Measurements from ENCODE around the gene PLEKHD1. TPM values are rescaled to one million over a fixed set of nuclear protein-coding genes. Genes with fewer than 3 reads are reported as not detected.

Gene PLEKHD1
- total and polyA plus RNA-seq, 2 donors (not counting 1 experiment from before 2014, with no cell fraction given), result under 0.01 to 0.01 TPM

DNA sequence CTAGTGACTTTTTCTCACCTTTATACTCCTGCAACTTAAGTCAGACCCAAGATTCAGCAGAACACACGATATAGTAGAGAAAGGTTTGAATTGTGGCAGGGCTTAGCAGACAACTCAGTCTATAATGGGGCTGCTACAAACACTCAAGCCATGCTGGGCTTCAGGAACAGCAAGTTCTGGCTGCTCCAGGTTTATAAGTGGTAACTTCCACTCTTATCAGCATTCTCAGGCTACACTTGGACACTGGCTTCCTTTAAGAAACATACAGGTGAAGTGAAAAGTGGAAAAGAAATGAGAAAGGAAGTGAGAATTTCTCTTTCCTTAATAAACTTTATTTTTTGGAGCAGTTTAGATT lies 21.7 kb downstream of the PLEKHD1 start:
- no peak for DNase-seq (ENCODE audit: low read depth in 2 of 2)
- TF ChIP-seq, protein P1, sequence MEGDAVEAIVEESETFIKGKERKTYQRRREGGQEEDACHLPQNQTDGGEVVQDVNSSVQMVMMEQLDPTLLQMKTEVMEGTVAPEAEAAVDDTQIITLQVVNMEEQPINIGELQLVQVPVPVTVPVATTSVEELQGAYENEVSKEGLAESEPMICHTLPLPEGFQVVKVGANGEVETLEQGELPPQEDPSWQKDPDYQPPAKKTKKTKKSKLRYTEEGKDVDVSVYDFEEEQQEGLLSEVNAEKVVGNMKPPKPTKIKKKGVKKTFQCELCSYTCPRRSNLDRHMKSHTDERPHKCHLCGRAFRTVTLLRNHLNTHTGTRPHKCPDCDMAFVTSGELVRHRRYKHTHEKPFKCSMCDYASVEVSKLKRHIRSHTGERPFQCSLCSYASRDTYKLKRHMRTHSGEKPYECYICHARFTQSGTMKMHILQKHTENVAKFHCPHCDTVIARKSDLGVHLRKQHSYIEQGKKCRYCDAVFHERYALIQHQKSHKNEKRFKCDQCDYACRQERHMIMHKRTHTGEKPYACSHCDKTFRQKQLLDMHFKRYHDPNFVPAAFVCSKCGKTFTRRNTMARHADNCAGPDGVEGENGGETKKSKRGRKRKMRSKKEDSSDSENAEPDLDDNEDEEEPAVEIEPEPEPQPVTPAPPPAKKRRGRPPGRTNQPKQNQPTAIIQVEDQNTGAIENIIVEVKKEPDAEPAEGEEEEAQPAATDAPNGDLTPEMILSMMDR (conservative IDR thresholded peaks at IDR 0.05 in 1 of 2, IDR thresholded peaks at IDR 0.05 in 1 of 2; ENCODE audit: low read depth in 1 of 2, low read length in 2 of 2), result no peak
- TF ChIP-seq EZH2 (IDR thresholded peaks at IDR 0.05; ENCODE audit: low read length, missing control alignments), result no peak
- H3K9me3 ChIP-seq (ENCODE audit: control insufficient read depth, insufficient read depth, low read depth, low read length), result no peaks in the 10 kb centered on the region

DNA sequence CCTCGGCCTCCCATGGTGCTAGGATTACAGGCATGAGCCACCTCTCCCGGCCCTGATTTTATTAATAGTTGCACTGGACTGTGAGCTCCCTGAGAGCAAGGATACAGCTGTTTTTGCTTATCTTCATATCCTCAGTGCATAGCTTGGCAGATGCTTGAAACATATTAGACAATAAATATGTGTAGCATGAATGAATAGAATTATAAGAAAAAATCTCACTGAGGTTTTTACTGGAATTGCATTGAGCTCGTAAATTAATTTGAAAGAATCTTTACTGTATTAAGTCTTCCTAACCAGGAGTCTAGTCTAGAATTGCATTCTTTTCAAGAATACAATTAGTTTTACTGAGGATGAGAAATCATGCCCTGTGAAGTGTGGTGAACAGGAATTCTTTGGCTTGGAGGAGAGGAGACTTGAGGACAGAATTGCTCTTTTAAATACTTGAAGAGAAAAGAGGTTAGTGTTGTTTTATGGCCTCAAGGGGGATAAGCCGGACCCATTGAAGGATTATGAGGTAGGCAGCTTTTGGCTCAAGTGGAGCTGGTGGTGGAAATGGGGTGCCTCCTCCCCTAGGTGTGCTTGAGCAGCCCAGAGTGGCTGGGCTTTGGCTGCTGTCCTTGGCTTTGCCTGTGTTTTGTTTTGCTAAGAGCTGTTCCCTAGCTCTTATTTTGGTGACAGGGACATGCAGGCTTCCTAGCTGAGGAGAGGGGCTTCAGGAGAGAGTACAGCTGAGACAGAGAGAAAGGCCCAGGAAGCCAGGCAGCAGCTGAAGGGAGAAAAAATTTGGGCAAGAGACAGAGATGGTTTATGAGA lies 34.0 kb downstream of the PLEKHD1 start:
- H3K9me3 ChIP-seq (ENCODE audit: control insufficient read depth, insufficient read depth, low read depth, low read length), result no peaks in the 10 kb centered on the region
- no peaks in the 10 kb centered on the region for H4K20me1 ChIP-seq (ENCODE audit: control insufficient read depth, extremely low read depth, insufficient read depth, low read length)
- H3K4me2 ChIP-seq (ENCODE audit: extremely low read depth, insufficient read depth, low read length), result no peak overlapping the region
- H3K4me3 ChIP-seq (replicated peaks in 1 of 4; ENCODE audit: control extremely low read depth in 1 of 4, insufficient read depth in 1 of 4, low read depth in 3 of 4, low read length in 4 of 4), result no peak overlapping the region
- H3K4me1 ChIP-seq (ENCODE audit: control insufficient read depth, extremely low read depth, insufficient read depth, low read length), result no peaks in the 10 kb centered on the region
- peaks cover 14% of the 10 kb centered on the region for H3K27me3 ChIP-seq (ENCODE audit: control insufficient read depth, insufficient read depth, low read length)
- no peaks in the 10 kb centered on the region for H3K79me2 ChIP-seq (ENCODE audit: control insufficient read depth, insufficient read depth, low read length)
- H3K9ac ChIP-seq (ENCODE audit: insufficient read depth, low read length), result no peak overlapping the region
- H3K27ac ChIP-seq (ENCODE audit: insufficient read depth, low read length), result no peak overlapping the region
- no peak overlapping the region for H2AFZ ChIP-seq (ENCODE audit: low read length)
- peak in 1 of 2 donors; percentile 22 for DNase-seq (ENCODE audit: low read depth in 2 of 2)
- H3K36me3 ChIP-seq (ENCODE audit: control insufficient read depth, insufficient read depth, low read length), result no peaks in the 10 kb centered on the region
- TF ChIP-seq, protein P1 (conservative IDR thresholded peaks at IDR 0.05 in 1 of 2, IDR thresholded peaks at IDR 0.05 in 1 of 2; ENCODE audit: low read depth in 1 of 2, low read length in 2 of 2), result no peak
- TF ChIP-seq EZH2 (IDR thresholded peaks at IDR 0.05; ENCODE audit: low read length, missing control alignments), result no peak

More for the DNA sequence above, 21.7 kb downstream of the PLEKHD1 start:
- H4K20me1 ChIP-seq (ENCODE audit: control insufficient read depth, extremely low read depth, insufficient read depth, low read length), result no peaks in the 10 kb centered on the region
- H3K4me1 ChIP-seq (ENCODE audit: control insufficient read depth, extremely low read depth, insufficient read depth, low read length), result no peaks in the 10 kb centered on the region
- H3K79me2 ChIP-seq (ENCODE audit: control insufficient read depth, insufficient read depth, low read length), result no peaks in the 10 kb centered on the region
- no peaks in the 10 kb centered on the region for H3K36me3 ChIP-seq (ENCODE audit: control insufficient read depth, insufficient read depth, low read length)
- H3K27me3 ChIP-seq (ENCODE audit: control insufficient read depth, insufficient read depth, low read length), result peaks cover 17% of the 10 kb centered on the region
- H3K27ac ChIP-seq (ENCODE audit: insufficient read depth, low read length), result no peak overlapping the region
- no peak overlapping the region for H2AFZ ChIP-seq (ENCODE audit: low read length)
- H3K9ac ChIP-seq (ENCODE audit: insufficient read depth, low read length), result no peak overlapping the region
- H3K4me2 ChIP-seq (ENCODE audit: extremely low read depth, insufficient read depth, low read length), result no peak overlapping the region
- H3K4me3 ChIP-seq (replicated peaks in 1 of 4; ENCODE audit: control extremely low read depth in 1 of 4, insufficient read depth in 1 of 4, low read depth in 3 of 4, low read length in 4 of 4), result no peak overlapping the region

- H4K20me1 ChIP-seq (ENCODE audit: control insufficient read depth, extremely low read depth, insufficient read depth, low read length), result no peaks in the 10 kb centered on the region
- TF ChIP-seq, protein P1 (conservative IDR thresholded peaks at IDR 0.05 in 1 of 2, IDR thresholded peaks at IDR 0.05 in 1 of 2; ENCODE audit: low read depth in 1 of 2, low read length in 2 of 2), result no peak
- no peak for TF ChIP-seq EZH2 (IDR thresholded peaks at IDR 0.05; ENCODE audit: low read length, missing control alignments)
- H3K79me2 ChIP-seq (ENCODE audit: control insufficient read depth, insufficient read depth, low read length), result no peaks in the 10 kb centered on the region
- no peak overlapping the region for H3K4me3 ChIP-seq (replicated peaks in 1 of 4; ENCODE audit: control extremely low read depth in 1 of 4, insufficient read depth in 1 of 4, low read depth in 3 of 4, low read length in 4 of 4)
- no peak overlapping the region for H3K27ac ChIP-seq (ENCODE audit: insufficient read depth, low read length)
- no peaks in the 10 kb centered on the region for H3K4me1 ChIP-seq (ENCODE audit: control insufficient read depth, extremely low read depth, insufficient read depth, low read length)
- H3K27me3 ChIP-seq (ENCODE audit: control insufficient read depth, insufficient read depth, low read length), result peaks cover 22% of the 10 kb centered on the region
- no peak overlapping the region for H3K4me2 ChIP-seq (ENCODE audit: extremely low read depth, insufficient read depth, low read length)
- DNase-seq (ENCODE audit: low read depth in 2 of 2), result no peak
- H3K9ac ChIP-seq (ENCODE audit: insufficient read depth, low read length), result no peak overlapping the region
- no peaks in the 10 kb centered on the region for H3K36me3 ChIP-seq (ENCODE audit: control insufficient read depth, insufficient read depth, low read length)
- H3K9me3 ChIP-seq (ENCODE audit: control insufficient read depth, insufficient read depth, low read depth, low read length), result no peaks in the 10 kb centered on the region
- no peak overlapping the region for H2AFZ ChIP-seq (ENCODE audit: low read length)
Measured at GRCh38 chr14:69519204-69520100, 34.9 kb downstream of the PLEKHD1 start.

All from fibroblast of lung (primary cell).